ENCODE results near the gene ADARB2.

The ADARB2 gene

DNA sequence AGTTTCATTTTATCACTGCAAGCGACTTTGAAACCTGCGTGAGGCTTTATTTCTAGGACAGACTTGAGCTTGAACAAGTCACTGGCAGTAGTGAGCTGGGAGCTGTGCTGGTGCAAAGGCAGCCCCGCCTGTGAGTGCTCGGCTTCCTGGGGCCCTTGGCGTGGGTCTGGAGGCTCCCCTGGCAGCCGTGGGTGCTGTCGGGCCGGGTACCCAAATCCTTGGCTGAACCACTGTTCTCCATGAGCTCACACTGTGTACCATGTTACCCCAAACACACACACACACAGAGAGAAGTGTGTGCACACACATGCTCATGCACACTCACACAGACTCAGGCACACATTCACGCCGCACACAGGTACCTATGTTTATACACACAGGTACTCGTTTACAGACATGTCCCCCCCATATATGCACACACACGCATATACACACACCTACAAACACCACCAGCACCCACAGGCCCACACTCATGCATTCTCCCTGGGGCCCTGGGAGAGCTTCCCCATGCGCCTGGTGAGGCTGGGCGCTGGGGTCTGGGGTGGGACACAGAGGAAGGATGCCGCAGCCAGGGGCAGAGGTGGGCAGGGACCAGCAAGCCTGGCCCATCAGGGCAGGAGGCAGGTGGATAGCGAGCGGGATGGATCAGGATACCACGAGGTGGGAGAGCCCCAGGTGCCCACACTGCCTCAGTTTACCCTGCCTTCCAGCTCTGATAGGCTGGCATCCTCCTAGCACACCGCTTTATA, 158.8 kb downstream of the ADARB2 start:
- H3K4me3 ChIP-seq (ENCODE audit: low read depth, low read length), result no peak overlapping the region
- H3K27ac ChIP-seq (ENCODE audit: extremely low read depth, low read depth, low read length), result no peak overlapping the region
- TF ChIP-seq, protein P1, sequence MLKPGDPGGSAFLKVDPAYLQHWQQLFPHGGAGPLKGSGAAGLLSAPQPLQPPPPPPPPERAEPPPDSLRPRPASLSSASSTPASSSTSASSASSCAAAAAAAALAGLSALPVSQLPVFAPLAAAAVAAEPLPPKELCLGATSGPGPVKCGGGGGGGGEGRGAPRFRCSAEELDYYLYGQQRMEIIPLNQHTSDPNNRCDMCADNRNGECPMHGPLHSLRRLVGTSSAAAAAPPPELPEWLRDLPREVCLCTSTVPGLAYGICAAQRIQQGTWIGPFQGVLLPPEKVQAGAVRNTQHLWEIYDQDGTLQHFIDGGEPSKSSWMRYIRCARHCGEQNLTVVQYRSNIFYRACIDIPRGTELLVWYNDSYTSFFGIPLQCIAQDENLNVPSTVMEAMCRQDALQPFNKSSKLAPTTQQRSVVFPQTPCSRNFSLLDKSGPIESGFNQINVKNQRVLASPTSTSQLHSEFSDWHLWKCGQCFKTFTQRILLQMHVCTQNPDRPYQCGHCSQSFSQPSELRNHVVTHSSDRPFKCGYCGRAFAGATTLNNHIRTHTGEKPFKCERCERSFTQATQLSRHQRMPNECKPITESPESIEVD (tag by site-specific recombination; IDR thresholded peaks at IDR 0.05), result no peak
- TF ChIP-seq OVOL3 (tag by site-specific recombination; IDR thresholded peaks at IDR 0.05) (no peak), ZNF202 (tag by site-specific recombination; IDR thresholded peaks at IDR 0.05; ENCODE audit: borderline replicate concordance) (no peak), ZNF768 (tag by site-specific recombination; IDR thresholded peaks at IDR 0.05) (no peak)
- no peaks in the 10 kb centered on the region for H3K4me1 ChIP-seq (ENCODE audit: control insufficient read depth, insufficient read depth, low read length)
- CTCF ChIA-PET, result no interaction called here
- POLR2A ChIA-PET, result no interaction called here
- no peaks in the 10 kb centered on the region for H3K9me3 ChIP-seq (ENCODE audit: control insufficient read depth, insufficient read depth, low read depth, low read length)
- no peaks in the 10 kb centered on the region for H3K36me3 ChIP-seq (ENCODE audit: control insufficient read depth in 2 of 2, insufficient read depth in 1 of 2, low read length in 2 of 2)

DNA sequence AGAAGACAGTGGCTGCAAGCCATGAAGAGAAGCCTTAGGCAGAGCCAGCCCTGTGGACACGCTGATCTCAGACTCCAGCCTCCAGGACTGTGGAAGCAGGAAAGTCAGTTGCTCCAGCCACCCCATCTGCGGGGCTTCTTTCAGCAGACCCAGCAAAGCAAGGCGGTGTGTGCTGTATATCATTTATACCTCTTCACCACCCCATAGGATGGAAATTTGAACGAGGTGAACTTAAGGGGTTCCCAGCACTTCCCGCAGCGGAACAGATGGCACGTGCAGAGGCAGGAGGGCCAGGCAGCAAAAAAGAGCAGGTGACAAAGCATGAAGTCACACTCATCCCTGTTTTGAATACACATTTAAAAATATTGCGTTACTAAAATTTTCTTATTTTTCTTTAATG, 159.4 kb downstream of the ADARB2 start:
- no peak overlapping the region for H3K27ac ChIP-seq (ENCODE audit: extremely low read depth, low read depth, low read length)
- H3K9me3 ChIP-seq (ENCODE audit: control insufficient read depth, insufficient read depth, low read depth, low read length), result no peaks in the 10 kb centered on the region
- H3K4me3 ChIP-seq (ENCODE audit: low read depth, low read length), result no peak overlapping the region
- TF ChIP-seq ZNF174 (tag by site-specific recombination; IDR thresholded peaks at IDR 0.05), result no peak
- no peak for TF ChIP-seq SETDB1 (IDR thresholded peaks at IDR 0.05; ENCODE audit: insufficient read length, low read length)
- no peak for TF ChIP-seq YY1 (tag by site-specific recombination; IDR thresholded peaks at IDR 0.05)
- TF ChIP-seq, protein P2, sequence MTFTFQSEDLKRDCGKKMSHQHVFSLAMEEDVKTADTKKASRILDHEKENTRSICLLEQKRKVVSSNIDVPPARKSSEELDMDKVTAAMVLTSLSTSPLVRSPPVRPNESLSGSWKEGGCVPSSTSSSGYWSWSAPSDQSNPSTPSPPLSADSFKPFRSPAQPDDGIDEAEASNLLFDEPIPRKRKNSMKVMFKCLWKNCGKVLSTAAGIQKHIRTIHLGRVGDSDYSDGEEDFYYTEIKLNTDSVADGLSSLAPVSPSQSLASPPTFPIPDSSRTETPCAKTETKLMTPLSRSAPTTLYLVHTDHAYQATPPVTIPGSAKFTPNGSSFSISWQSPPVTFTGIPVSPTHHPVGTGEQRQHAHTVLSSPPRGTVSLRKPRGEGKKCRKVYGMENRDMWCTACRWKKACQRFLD (tag by site-specific recombination; IDR thresholded peaks at IDR 0.05), result no peak
- TF ChIP-seq, protein P3, sequence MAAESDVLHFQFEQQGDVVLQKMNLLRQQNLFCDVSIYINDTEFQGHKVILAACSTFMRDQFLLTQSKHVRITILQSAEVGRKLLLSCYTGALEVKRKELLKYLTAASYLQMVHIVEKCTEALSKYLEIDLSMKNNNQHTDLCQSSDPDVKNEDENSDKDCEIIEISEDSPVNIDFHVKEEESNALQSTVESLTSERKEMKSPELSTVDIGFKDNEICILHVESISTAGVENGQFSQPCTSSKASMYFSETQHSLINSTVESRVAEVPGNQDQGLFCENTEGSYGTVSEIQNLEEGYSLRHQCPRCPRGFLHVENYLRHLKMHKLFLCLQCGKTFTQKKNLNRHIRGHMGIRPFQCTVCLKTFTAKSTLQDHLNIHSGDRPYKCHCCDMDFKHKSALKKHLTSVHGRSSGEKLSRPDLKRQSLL (tag by site-specific recombination; IDR thresholded peaks at IDR 0.05), result no peak
- TF ChIP-seq TRIM28 (IDR thresholded peaks at IDR 0.05; ENCODE audit: borderline replicate concordance, low read length), result no peak
- TF ChIP-seq SCRT1 (tag by site-specific recombination; IDR thresholded peaks at IDR 0.05; ENCODE audit: borderline replicate concordance), result no peak
- TF ChIP-seq ZNF510 (tag by site-specific recombination; IDR thresholded peaks at IDR 0.05; ENCODE audit: insufficient replicate concordance), result no peak
- CTCF ChIA-PET, result no interaction called here
- POLR2A ChIA-PET, result no interaction called here
- H3K36me3 ChIP-seq (ENCODE audit: control insufficient read depth in 2 of 2, insufficient read depth in 1 of 2, low read length in 2 of 2), result no peaks in the 10 kb centered on the region
- no peaks in the 10 kb centered on the region for H3K4me1 ChIP-seq (ENCODE audit: control insufficient read depth, insufficient read depth, low read length)

DNA sequence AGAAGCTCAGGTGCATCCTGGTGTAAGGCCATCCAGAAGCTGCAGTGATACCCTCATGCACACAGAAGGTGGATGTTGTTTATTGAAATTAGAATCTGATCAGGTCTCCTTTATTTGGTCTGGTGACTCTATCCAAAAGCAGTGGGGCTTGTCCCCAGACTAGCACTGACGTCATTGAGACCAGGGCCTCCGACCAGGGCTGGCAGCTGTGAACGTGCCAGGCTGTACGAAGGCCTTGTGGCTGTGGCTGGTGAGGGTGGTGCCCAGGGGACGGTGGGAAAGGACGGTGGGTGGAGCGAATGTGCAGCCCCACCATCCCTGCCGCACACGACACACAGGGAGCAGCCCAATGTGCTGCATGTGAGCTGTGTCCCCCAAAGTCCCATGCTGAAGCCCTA, 160.0 kb downstream of the ADARB2 start:
- ChIA-PET CTCF (no interaction called here), POLR2A (no interaction called here)
- no peak overlapping the region for H3K4me3 ChIP-seq (ENCODE audit: low read depth, low read length)
- no peaks in the 10 kb centered on the region for H3K36me3 ChIP-seq (ENCODE audit: control insufficient read depth in 2 of 2, insufficient read depth in 1 of 2, low read length in 2 of 2)
- H3K27ac ChIP-seq (ENCODE audit: extremely low read depth, low read depth, low read length), result no peak overlapping the region
- no peaks in the 10 kb centered on the region for H3K4me1 ChIP-seq (ENCODE audit: control insufficient read depth, insufficient read depth, low read length)
- H3K9me3 ChIP-seq (ENCODE audit: control insufficient read depth, insufficient read depth, low read depth, low read length), result no peaks in the 10 kb centered on the region
- TF ChIP-seq, protein P4, sequence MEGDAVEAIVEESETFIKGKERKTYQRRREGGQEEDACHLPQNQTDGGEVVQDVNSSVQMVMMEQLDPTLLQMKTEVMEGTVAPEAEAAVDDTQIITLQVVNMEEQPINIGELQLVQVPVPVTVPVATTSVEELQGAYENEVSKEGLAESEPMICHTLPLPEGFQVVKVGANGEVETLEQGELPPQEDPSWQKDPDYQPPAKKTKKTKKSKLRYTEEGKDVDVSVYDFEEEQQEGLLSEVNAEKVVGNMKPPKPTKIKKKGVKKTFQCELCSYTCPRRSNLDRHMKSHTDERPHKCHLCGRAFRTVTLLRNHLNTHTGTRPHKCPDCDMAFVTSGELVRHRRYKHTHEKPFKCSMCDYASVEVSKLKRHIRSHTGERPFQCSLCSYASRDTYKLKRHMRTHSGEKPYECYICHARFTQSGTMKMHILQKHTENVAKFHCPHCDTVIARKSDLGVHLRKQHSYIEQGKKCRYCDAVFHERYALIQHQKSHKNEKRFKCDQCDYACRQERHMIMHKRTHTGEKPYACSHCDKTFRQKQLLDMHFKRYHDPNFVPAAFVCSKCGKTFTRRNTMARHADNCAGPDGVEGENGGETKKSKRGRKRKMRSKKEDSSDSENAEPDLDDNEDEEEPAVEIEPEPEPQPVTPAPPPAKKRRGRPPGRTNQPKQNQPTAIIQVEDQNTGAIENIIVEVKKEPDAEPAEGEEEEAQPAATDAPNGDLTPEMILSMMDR (tag by site-specific recombination; IDR thresholded peaks at IDR 0.05), result no peak
- no peak for TF ChIP-seq ZNF114 (tag by site-specific recombination; IDR thresholded peaks at IDR 0.05)
- TF ChIP-seq ZNF791 (tag by site-specific recombination; IDR thresholded peaks at IDR 0.05), result no peak
- TF ChIP-seq ZNF202 (tag by site-specific recombination; IDR thresholded peaks at IDR 0.05; ENCODE audit: borderline replicate concordance), result no peak
- TF ChIP-seq, protein P5, sequence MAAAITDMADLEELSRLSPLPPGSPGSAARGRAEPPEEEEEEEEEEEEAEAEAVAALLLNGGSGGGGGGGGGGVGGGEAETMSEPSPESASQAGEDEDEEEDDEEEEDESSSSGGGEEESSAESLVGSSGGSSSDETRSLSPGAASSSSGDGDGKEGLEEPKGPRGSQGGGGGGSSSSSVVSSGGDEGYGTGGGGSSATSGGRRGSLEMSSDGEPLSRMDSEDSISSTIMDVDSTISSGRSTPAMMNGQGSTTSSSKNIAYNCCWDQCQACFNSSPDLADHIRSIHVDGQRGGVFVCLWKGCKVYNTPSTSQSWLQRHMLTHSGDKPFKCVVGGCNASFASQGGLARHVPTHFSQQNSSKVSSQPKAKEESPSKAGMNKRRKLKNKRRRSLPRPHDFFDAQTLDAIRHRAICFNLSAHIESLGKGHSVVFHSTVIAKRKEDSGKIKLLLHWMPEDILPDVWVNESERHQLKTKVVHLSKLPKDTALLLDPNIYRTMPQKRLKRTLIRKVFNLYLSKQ (tag by site-specific recombination; IDR thresholded peaks at IDR 0.05; ENCODE audit: borderline replicate concordance), result no peak
- TF ChIP-seq, protein P6, sequence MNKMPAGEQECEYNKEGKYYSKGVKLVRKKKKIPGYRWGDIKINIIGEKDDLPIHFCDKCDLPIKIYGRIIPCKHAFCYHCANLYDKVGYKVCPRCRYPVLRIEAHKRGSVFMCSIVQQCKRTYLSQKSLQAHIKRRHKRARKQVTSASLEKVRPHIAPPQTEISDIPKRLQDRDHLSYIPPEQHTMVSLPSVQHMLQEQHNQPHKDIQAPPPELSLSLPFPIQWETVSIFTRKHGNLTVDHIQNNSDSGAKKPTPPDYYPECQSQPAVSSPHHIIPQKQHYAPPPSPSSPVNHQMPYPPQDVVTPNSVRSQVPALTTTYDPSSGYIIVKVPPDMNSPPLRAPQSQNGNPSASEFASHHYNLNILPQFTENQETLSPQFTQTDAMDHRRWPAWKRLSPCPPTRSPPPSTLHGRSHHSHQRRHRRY (tag by site-specific recombination; IDR thresholded peaks at IDR 0.05), result no peak
- TF ChIP-seq ZNF596 (tag by site-specific recombination; IDR thresholded peaks at IDR 0.05), result no peak
- no peak for TF ChIP-seq ZNF514 (tag by site-specific recombination; IDR thresholded peaks at IDR 0.05)
- no peak for TF ChIP-seq ZNF132 (tag by site-specific recombination; IDR thresholded peaks at IDR 0.05; ENCODE audit: borderline replicate concordance)
- TF ChIP-seq ZNF140 (tag by site-specific recombination; IDR thresholded peaks at IDR 0.05), result no peak
- no peak for TF ChIP-seq ZNF701 (tag by site-specific recombination; IDR thresholded peaks at IDR 0.05)
